ENCODE results near the gene MAP4K3. TPM values are rescaled to one million over a fixed set of nuclear protein-coding genes. Genes with fewer than 3 reads are reported as not detected.

The MAP4K3 gene
- total and polyA plus RNA-seq, 2 donors from 2014 or later: 14.9 to 39.5 TPM

- Histone ChIP-seq H3K27ac (ENCODE audit: low read depth in 2 of 2, low read length in 2 of 2) (no peak overlapping the region), H3K4me1 (ENCODE audit: control insufficient read depth in 2 of 3, insufficient read depth in 2 of 3, low read depth in 1 of 3, low read length in 3 of 3) (no peaks in the 10 kb centered on the region), H3K9ac (ENCODE audit: low read length in 3 of 3) (no peak overlapping the region), H3K36me3 (ENCODE audit: control insufficient read depth in 2 of 3, insufficient read depth in 3 of 3, low read length in 3 of 3) (peaks cover 0 to 3% (median 0%) of the 10 kb centered on the region in 3 donors), H3K9me3 (ENCODE audit: control insufficient read depth in 2 of 3, insufficient read depth in 1 of 3, low read length in 3 of 3) (no peaks in the 10 kb centered on the region), H3K4me3 (ENCODE audit: low read length in 3 of 3) (no peak overlapping the region), H3K27me3 (ENCODE audit: control insufficient read depth, insufficient read depth, low read length) (no peaks in the 10 kb centered on the region)
- intact Hi-C loops (cut with DNase I): no loop called here
- FAIRE-seq (no peak), DNase-seq (no peak)
- TF ChIP-seq, protein P1, sequence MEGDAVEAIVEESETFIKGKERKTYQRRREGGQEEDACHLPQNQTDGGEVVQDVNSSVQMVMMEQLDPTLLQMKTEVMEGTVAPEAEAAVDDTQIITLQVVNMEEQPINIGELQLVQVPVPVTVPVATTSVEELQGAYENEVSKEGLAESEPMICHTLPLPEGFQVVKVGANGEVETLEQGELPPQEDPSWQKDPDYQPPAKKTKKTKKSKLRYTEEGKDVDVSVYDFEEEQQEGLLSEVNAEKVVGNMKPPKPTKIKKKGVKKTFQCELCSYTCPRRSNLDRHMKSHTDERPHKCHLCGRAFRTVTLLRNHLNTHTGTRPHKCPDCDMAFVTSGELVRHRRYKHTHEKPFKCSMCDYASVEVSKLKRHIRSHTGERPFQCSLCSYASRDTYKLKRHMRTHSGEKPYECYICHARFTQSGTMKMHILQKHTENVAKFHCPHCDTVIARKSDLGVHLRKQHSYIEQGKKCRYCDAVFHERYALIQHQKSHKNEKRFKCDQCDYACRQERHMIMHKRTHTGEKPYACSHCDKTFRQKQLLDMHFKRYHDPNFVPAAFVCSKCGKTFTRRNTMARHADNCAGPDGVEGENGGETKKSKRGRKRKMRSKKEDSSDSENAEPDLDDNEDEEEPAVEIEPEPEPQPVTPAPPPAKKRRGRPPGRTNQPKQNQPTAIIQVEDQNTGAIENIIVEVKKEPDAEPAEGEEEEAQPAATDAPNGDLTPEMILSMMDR (IDR thresholded peaks at IDR 0.05; ENCODE audit: borderline replicate concordance, extremely low read depth, insufficient read depth): no peak
These were observed 116.9 kb downstream of the MAP4K3 start for GRCh38 chr2:39320162-39320561.

DNA sequence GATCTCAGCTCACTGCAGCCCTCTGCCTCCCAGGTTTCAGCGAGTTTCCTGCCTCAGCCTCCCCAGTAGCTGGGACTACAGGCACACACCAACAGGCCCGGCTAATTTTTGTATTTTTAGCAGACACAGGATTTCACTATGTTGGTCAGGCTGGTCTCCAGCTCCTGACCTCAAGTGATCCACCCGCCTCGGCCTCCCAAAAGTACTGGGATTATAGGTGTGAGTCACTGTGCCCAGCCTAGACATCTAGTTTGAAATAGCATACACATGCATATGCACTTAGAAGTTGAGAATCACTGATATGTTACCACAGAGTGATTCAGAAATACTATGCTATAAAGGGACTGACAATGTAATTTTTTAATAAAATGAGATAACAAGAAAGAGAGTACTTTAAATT is 123.5 kb downstream of the MAP4K3 start:
- Histone ChIP-seq H3K36me3 (ENCODE audit: control insufficient read depth in 2 of 3, insufficient read depth in 3 of 3, low read length in 3 of 3) (peaks cover 0 to 18% (median 3%) of the 10 kb centered on the region in 3 donors), H3K9me3 (ENCODE audit: control insufficient read depth in 2 of 3, insufficient read depth in 1 of 3, low read length in 3 of 3) (no peaks in the 10 kb centered on the region), H3K4me1 (ENCODE audit: control insufficient read depth in 2 of 3, insufficient read depth in 2 of 3, low read depth in 1 of 3, low read length in 3 of 3) (no peaks in the 10 kb centered on the region), H3K9ac (ENCODE audit: low read length in 3 of 3) (no peak overlapping the region), H3K27me3 (ENCODE audit: control insufficient read depth, insufficient read depth, low read length) (no peaks in the 10 kb centered on the region), H3K4me3 (ENCODE audit: low read length in 3 of 3) (no peak overlapping the region), H3K27ac (ENCODE audit: low read depth in 2 of 2, low read length in 2 of 2) (no peak overlapping the region)
- TF ChIP-seq, protein P1 (IDR thresholded peaks at IDR 0.05; ENCODE audit: borderline replicate concordance, extremely low read depth, insufficient read depth): no peak
- DNase-seq (no peak), FAIRE-seq (no peak)
- intact Hi-C loops (cut with DNase I): no loop called here

- intact Hi-C loops (cut with DNase I): no loop called here
- H3K27ac ChIP-seq (ENCODE audit: low read depth in 2 of 2, low read length in 2 of 2): no peak overlapping the region
- no peaks in the 10 kb centered on the region for H3K9me3 ChIP-seq (ENCODE audit: control insufficient read depth in 2 of 3, insufficient read depth in 1 of 3, low read length in 3 of 3)
- TF ChIP-seq, protein P1 (IDR thresholded peaks at IDR 0.05; ENCODE audit: borderline replicate concordance, extremely low read depth, insufficient read depth): no peak
- no peaks in the 10 kb centered on the region for H3K27me3 ChIP-seq (ENCODE audit: control insufficient read depth, insufficient read depth, low read length)
- peaks cover 0 to 18% (median 3%) of the 10 kb centered on the region in 3 donors for H3K36me3 ChIP-seq (ENCODE audit: control insufficient read depth in 2 of 3, insufficient read depth in 3 of 3, low read length in 3 of 3)
- FAIRE-seq (no peak), DNase-seq (no peak)
- no peaks in the 10 kb centered on the region for H3K4me1 ChIP-seq (ENCODE audit: control insufficient read depth in 2 of 3, insufficient read depth in 2 of 3, low read depth in 1 of 3, low read length in 3 of 3)
- no peak overlapping the region for H3K9ac ChIP-seq (ENCODE audit: low read length in 3 of 3)
- H3K4me3 ChIP-seq (ENCODE audit: low read length in 3 of 3): no peak overlapping the region
These were observed 125.6 kb downstream of the MAP4K3 start for GRCh38 chr2:39311469-39311868.

DNA sequence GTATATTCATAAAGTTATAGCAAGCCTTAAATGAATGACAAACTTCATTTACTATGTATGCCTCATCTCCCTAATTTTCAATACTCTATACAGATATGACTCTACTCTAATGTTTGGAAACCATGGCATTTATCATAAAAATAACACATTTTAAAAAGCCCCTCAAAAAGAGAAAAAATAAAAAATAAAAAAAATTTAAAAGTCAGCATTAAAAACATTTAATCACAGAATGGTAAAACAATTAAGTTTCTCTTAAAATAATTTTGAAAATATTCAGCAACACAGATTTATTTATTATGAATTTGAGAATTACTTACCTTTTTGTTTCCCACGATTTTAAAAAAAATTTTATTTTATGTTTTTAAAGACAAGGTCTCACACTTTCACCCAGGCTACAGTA is 128.3 kb downstream of the MAP4K3 start:
- no peaks in the 10 kb centered on the region for H3K9me3 ChIP-seq (ENCODE audit: control insufficient read depth in 2 of 3, insufficient read depth in 1 of 3, low read length in 3 of 3)
- peaks cover 0 to 10% (median 3%) of the 10 kb centered on the region in 3 donors for H3K36me3 ChIP-seq (ENCODE audit: control insufficient read depth in 2 of 3, insufficient read depth in 3 of 3, low read length in 3 of 3)
- TF ChIP-seq, protein P1 (IDR thresholded peaks at IDR 0.05; ENCODE audit: borderline replicate concordance, extremely low read depth, insufficient read depth): no peak
- intact Hi-C loops (cut with DNase I): no loop called here
- peak; percentile 74 for FAIRE-seq
- H3K27me3 ChIP-seq (ENCODE audit: control insufficient read depth, insufficient read depth, low read length): no peaks in the 10 kb centered on the region
- DNase-seq: no peak
- H3K4me3 ChIP-seq (ENCODE audit: low read length in 3 of 3): no peak overlapping the region
- no peaks in the 10 kb centered on the region for H3K4me1 ChIP-seq (ENCODE audit: control insufficient read depth in 2 of 3, insufficient read depth in 2 of 3, low read depth in 1 of 3, low read length in 3 of 3)
- no peak overlapping the region for H3K27ac ChIP-seq (ENCODE audit: low read depth in 2 of 2, low read length in 2 of 2)
- H3K9ac ChIP-seq (ENCODE audit: low read length in 3 of 3): no peak overlapping the region
